Uterus (tissue), 4 donors: ENCODE results near the gene LMAN1L. TPM values are rescaled to one million over a fixed set of nuclear protein-coding genes. Genes with fewer than 3 reads are reported as not detected.

Experiments
- DNase-seq, 2 donors: peaks; one replicate each; pipeline ENCODE4 v3.0.0-alpha.2; 2019 to 2020
- H3K27ac ChIP-seq, 2 donors: fragments of 200-600 bp; sonication (generic); 1 replicate in 1 of 2; 2 replicates in 1 of 2; pipeline ENCODE4 v1.5.1; 2016 to 2018
- H3K27me3 ChIP-seq, 2 donors: fragments of 200-600 bp; sonication (generic); one replicate each; pipeline ENCODE4 v1.5.1; 2018 to 2019; ENCODE audit warnings: control low read depth in 1 of 2
- H3K36me3 ChIP-seq, 2 donors: fragments of 200-600 bp; sonication (generic); one replicate each; pipeline ENCODE4 v1.5.1; 2019; ENCODE audit warnings: control low read depth in 1 of 2
- H3K4me1 ChIP-seq, 2 donors: fragments of 200-600 bp; sonication (generic); one replicate each; pipeline ENCODE4 v1.5.1; 2018 to 2019; ENCODE audit warnings: control low read depth in 1 of 2
- H3K4me3 ChIP-seq, 2 donors: fragments of 200-600 bp; sonication (generic); 1 replicate in 1 of 2; 2 replicates in 1 of 2; pipeline ENCODE4 v1.5.1; 2018 to 2019; ENCODE audit warnings: mild to moderate bottlenecking in 1 of 2
- H3K9me3 ChIP-seq, 2 donors: fragments of 200-600 bp; sonication (generic); one replicate each; pipeline ENCODE4 v1.5.1; 2019; ENCODE audit warnings: control low read depth in 1 of 2
- POLR2A ChIP-seq, 2 donors: fragments of 450-650 bp; IDR thresholded peaks; one replicate each; pipeline ENCODE4 v1.6.1; 2016; ENCODE audit warnings: antibody characterized with exemption in 2 of 2, mild to moderate bottlenecking in 1 of 2, moderate library complexity in 1 of 2
- intact Hi-C: fragments of 100-400 bp; cut with DNase I; formaldehyde crosslinking; loops from one replicate; pipeline ENCODE4 v1.15.1; 2023; ENCODE audit warnings: low total_unique reads
- total RNA-seq, 4 donors: library from RNA; depleted of rRNA in 3 of 4; stranded (reverse); fragments of >200 nt in 3 of 4; gene quantifications; one replicate each; pipeline versions ENCODE4 v1.1.0 to v1.2.4, GENCODE V29; 2014 to 2023
- TF ChIP-seq, protein P1 (sequence below), 4 experiments: fragments of 200-600 bp in 2 of 4; fragments of 450-650 bp in 2 of 4; sonication (generic) in 2 of 4; IDR thresholded peaks; one replicate each; pipeline ENCODE4 v1.5.1; 2016 to 2019; ENCODE audit warnings: antibody characterized with exemption in 4 of 4, mild to moderate bottlenecking in 2 of 4, moderate library complexity in 1 of 4
- donor health status: DM: yes; HTN: yes; CAD: no.

The LMAN1L gene
- total RNA-seq, 4 donors from 2014 or later = 1.5 TPM; not detected in 3

- H3K4me3 ChIP-seq = no peak overlapping the region
- TF ChIP-seq POLR2A (IDR thresholded peaks at IDR 0.05) = no peak
- TF ChIP-seq, protein P1, sequence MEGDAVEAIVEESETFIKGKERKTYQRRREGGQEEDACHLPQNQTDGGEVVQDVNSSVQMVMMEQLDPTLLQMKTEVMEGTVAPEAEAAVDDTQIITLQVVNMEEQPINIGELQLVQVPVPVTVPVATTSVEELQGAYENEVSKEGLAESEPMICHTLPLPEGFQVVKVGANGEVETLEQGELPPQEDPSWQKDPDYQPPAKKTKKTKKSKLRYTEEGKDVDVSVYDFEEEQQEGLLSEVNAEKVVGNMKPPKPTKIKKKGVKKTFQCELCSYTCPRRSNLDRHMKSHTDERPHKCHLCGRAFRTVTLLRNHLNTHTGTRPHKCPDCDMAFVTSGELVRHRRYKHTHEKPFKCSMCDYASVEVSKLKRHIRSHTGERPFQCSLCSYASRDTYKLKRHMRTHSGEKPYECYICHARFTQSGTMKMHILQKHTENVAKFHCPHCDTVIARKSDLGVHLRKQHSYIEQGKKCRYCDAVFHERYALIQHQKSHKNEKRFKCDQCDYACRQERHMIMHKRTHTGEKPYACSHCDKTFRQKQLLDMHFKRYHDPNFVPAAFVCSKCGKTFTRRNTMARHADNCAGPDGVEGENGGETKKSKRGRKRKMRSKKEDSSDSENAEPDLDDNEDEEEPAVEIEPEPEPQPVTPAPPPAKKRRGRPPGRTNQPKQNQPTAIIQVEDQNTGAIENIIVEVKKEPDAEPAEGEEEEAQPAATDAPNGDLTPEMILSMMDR (IDR thresholded peaks at IDR 0.05) = no peak
- no peak for DNase-seq
- intact Hi-C loops = no loop called here
- no peak overlapping the region for H3K27ac ChIP-seq
- H3K9me3 ChIP-seq = no peaks in the 10 kb centered on the region
- H3K27me3 ChIP-seq = no peaks in the 10 kb centered on the region
- no peaks in the 10 kb centered on the region for H3K36me3 ChIP-seq
- no peaks in the 10 kb centered on the region for H3K4me1 ChIP-seq
These were observed 16.2 kb downstream of the LMAN1L start for GRCh38 chr15:74828835-74829234.

DNA sequence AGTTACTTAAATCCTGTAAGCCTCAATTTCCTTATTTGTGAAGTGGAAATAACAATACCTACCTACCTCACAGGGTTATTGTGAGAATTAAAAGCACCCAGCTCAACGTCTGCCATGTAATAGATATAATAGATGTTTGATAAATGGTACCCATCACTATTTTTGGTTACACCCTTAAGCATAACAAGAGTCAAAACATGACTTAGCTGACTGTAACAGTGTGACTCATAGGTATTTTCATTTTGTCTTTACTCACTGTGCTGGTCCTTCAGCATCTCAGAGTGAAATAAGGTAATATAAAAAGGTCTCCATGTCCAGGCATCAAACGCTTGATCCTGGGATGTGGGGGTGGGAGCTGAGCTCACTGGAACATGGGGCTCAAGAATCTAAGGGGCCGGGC lies 16.9 kb downstream of the LMAN1L start:
- intact Hi-C loops = no loop called here
- H3K4me3 ChIP-seq = no peak overlapping the region
- TF ChIP-seq, protein P1 (IDR thresholded peaks at IDR 0.05) = no peak
- no peak for TF ChIP-seq POLR2A (IDR thresholded peaks at IDR 0.05)

DNA sequence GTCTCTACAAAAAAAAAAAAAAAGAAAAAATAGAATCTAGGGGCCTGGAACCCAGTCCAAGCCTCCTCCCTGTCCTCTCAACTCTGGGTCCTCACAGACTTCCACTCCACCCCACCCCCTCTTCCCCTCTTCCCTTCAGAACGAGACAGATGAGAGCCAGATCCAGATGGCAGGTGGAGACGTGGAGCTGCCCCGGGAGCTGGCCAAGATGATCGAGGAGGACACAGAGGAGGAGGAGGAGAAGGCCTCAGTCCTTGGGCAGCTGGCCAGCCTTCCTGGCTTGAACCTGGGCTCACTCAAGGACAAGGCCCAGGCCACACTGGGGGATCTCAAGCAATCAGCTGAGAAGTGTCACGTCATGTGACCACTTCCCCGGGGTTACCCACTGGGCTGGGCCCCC lies 17.4 kb downstream of the LMAN1L start:
- intact Hi-C loops = no loop called here
- no peak overlapping the region for H3K27ac ChIP-seq
- no peaks in the 10 kb centered on the region for H3K36me3 ChIP-seq
- no peak for DNase-seq
- H3K4me1 ChIP-seq = no peaks in the 10 kb centered on the region
- no peaks in the 10 kb centered on the region for H3K27me3 ChIP-seq
- no peak for TF ChIP-seq POLR2A (IDR thresholded peaks at IDR 0.05)
- TF ChIP-seq, protein P1 (IDR thresholded peaks at IDR 0.05) = no peak
- H3K4me3 ChIP-seq = no peak overlapping the region
- no peaks in the 10 kb centered on the region for H3K9me3 ChIP-seq

More for the DNA sequence above, 16.9 kb downstream of the LMAN1L start:
- Histone ChIP-seq H3K27ac (no peak overlapping the region), H3K27me3 (no peaks in the 10 kb centered on the region), H3K36me3 (no peaks in the 10 kb centered on the region), H3K4me1 (no peaks in the 10 kb centered on the region), H3K9me3 (no peaks in the 10 kb centered on the region)
- DNase-seq = no peak

DNA sequence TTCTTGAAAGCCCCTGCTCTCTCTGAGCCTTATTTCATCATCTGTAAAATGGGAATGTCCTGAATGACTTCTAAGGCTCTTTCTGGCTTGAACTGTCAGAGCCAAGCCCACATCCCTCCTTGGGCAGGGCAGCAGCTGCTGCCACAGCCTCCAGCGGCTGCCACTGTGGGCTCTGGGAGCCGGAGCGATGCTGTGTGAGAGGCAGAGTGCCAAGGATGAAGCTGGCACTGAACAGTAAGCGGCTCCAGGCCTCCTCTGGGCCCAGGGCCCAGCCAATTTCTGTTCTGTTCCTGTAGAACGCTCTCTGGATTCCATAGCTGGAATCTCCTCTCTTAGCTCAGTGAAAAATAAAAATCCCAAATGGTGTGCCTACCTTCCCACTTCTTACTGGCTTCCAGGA lies 18.2 kb downstream of the LMAN1L start:
- Histone ChIP-seq H3K27ac (no peak overlapping the region), H3K9me3 (no peaks in the 10 kb centered on the region), H3K27me3 (no peaks in the 10 kb centered on the region), H3K4me3 (no peak overlapping the region), H3K4me1 (no peaks in the 10 kb centered on the region), H3K36me3 (no peaks in the 10 kb centered on the region)
- intact Hi-C loops = no loop called here
- DNase-seq = no peak
- TF ChIP-seq, protein P1 (IDR thresholded peaks at IDR 0.05) = no peak
- no peak for TF ChIP-seq POLR2A (IDR thresholded peaks at IDR 0.05)

DNA sequence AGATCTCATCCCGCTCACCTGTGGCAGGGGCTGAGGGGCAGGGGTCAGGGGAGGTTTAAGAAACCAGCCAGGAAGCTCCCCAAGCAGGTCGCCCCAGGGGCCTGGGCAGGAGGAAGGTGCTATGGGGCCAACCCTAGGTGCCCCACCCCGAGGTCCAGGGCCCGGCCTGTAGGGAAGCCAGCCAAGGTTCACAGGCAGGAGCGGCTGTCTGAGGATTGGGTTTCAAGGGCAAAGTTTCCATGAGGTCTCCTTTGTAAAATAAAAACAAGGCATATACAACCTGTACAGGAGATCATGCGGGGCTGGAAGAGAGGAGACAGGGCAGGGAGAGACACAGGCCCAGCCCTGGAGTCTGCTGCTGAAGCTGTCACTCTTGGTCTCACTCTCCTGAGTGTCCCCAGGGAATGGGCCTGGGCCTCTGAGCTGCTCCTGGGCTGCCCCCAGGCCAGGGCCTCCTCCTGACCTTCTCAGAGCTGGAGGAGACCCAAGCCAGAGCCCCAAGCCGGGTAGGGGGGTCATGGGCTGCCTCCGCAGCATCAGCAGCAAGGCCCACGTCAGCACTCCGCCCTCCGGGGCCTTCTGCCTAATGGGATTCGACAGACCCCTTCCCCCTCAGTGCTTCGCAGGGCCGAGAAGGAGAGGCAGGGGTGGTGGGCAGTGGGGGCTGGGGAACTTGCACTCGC lies 19.3 kb downstream of the LMAN1L start:
- H3K27me3 ChIP-seq = no peaks in the 10 kb centered on the region
- no peak overlapping the region for H3K4me3 ChIP-seq
- H3K4me1 ChIP-seq = no peaks in the 10 kb centered on the region
- TF ChIP-seq, protein P1 (IDR thresholded peaks at IDR 0.05) = no peak
- no peak for TF ChIP-seq POLR2A (IDR thresholded peaks at IDR 0.05)
- H3K36me3 ChIP-seq = no peaks in the 10 kb centered on the region
- H3K27ac ChIP-seq = no peak overlapping the region
- no peak for DNase-seq
- intact Hi-C loops = no loop called here
- no peaks in the 10 kb centered on the region for H3K9me3 ChIP-seq
